ENCODE results near the gene DDX39B. TPM values are rescaled to one million over a fixed set of nuclear protein-coding genes. Genes with fewer than 3 reads are reported as not detected.

The DDX39B gene
- total RNA-seq, 1 donor from 2014 or later: 331 TPM

- peak within 1 kb of the TSS; percentile 86 for H3K27ac Mint-ChIP-seq (ENCODE audit: unreplicated experiment)
- H3K4me3 Mint-ChIP-seq (ENCODE audit: unreplicated experiment): peak within 1 kb of the TSS; percentile 86
- peaks cover 14% of the 10 kb centered on the region for H3K36me3 Mint-ChIP-seq (ENCODE audit: unreplicated experiment)
- no peak for TF ChIP-seq CTCF (IDR thresholded peaks at IDR 0.05)
- no peaks in the 10 kb centered on the region for H3K9me3 Mint-ChIP-seq (ENCODE audit: unreplicated experiment)
- H3K4me1 Mint-ChIP-seq (ENCODE audit: unreplicated experiment): peaks cover 47% of the 10 kb centered on the region
- H3K27me3 Mint-ChIP-seq (ENCODE audit: unreplicated experiment): no peaks in the 10 kb centered on the region
- peak; percentile 96 for DNase-seq (ENCODE audit: extremely low spot score, unreplicated experiment)
Measured at GRCh38 chr6:31546958-31547726, 5.3 kb upstream of the DDX39B start, which contains the start of gene NFKBIL1. Gene NFKBIL1 (plus strand): TSS chr6:31547608. CDS start chr6:31547695, 87 bp downstream.

- Mint-ChIP-seq H3K4me3 (ENCODE audit: unreplicated experiment) (peak within 1 kb of the TSS; percentile 86), H3K9me3 (ENCODE audit: unreplicated experiment) (no peaks in the 10 kb centered on the region), H3K27ac (ENCODE audit: unreplicated experiment) (peak within 1 kb of the TSS; percentile 86), H3K36me3 (ENCODE audit: unreplicated experiment) (peaks cover 13% of the 10 kb centered on the region), H3K27me3 (ENCODE audit: unreplicated experiment) (no peaks in the 10 kb centered on the region), H3K4me1 (ENCODE audit: unreplicated experiment) (peaks cover 47% of the 10 kb centered on the region)
- TF ChIP-seq CTCF (IDR thresholded peaks at IDR 0.05): peak; percentile 94
- DNase-seq (ENCODE audit: extremely low spot score, unreplicated experiment): peak; percentile 97
Measured at GRCh38 chr6:31546339-31546957, 4.6 kb upstream of the DDX39B start, which contains the start of gene ATP6V1G2. Gene ATP6V1G2 (minus strand): TSS chr6:31546608. CDS start chr6:31546559, 49 bp downstream.

- DNase-seq (ENCODE audit: extremely low spot score, unreplicated experiment): no peak
- peaks cover 49% of the 10 kb centered on the region for H3K4me1 Mint-ChIP-seq (ENCODE audit: unreplicated experiment)
- H3K27me3 Mint-ChIP-seq (ENCODE audit: unreplicated experiment): no peaks in the 10 kb centered on the region
- no peak overlapping the region for H3K27ac Mint-ChIP-seq (ENCODE audit: unreplicated experiment)
- peak overlapping the region; percentile 86 for H3K4me3 Mint-ChIP-seq (ENCODE audit: unreplicated experiment)
- H3K36me3 Mint-ChIP-seq (ENCODE audit: unreplicated experiment): peaks cover 12% of the 10 kb centered on the region
- H3K9me3 Mint-ChIP-seq (ENCODE audit: unreplicated experiment): no peaks in the 10 kb centered on the region
- TF ChIP-seq CTCF (IDR thresholded peaks at IDR 0.05): no peak
Measured at GRCh38 chr6:31545291-31545690, 3.5 kb upstream of the DDX39B start.

GRCh38 chr6:31544676-31545075, 2.9 kb upstream of the DDX39B start:
- TF ChIP-seq CTCF (IDR thresholded peaks at IDR 0.05): no peak
- H3K4me1 Mint-ChIP-seq (ENCODE audit: unreplicated experiment): peaks cover 53% of the 10 kb centered on the region
- H3K27ac Mint-ChIP-seq (ENCODE audit: unreplicated experiment): peak overlapping the region; percentile 58
- H3K9me3 Mint-ChIP-seq (ENCODE audit: unreplicated experiment): no peaks in the 10 kb centered on the region
- peaks cover 16% of the 10 kb centered on the region for H3K36me3 Mint-ChIP-seq (ENCODE audit: unreplicated experiment)
- no peaks in the 10 kb centered on the region for H3K27me3 Mint-ChIP-seq (ENCODE audit: unreplicated experiment)
- no peak for DNase-seq (ENCODE audit: extremely low spot score, unreplicated experiment)
- peak overlapping the region; percentile 23 for H3K4me3 Mint-ChIP-seq (ENCODE audit: unreplicated experiment)

GRCh38 chr6:31543639-31544038, 1.8 kb upstream of the DDX39B start:
- no peak for TF ChIP-seq CTCF (IDR thresholded peaks at IDR 0.05)
- DNase-seq (ENCODE audit: extremely low spot score, unreplicated experiment): no peak
- Mint-ChIP-seq H3K4me1 (ENCODE audit: unreplicated experiment) (peaks cover 59% of the 10 kb centered on the region), H3K4me3 (ENCODE audit: unreplicated experiment) (no peak overlapping the region), H3K27me3 (ENCODE audit: unreplicated experiment) (no peaks in the 10 kb centered on the region), H3K36me3 (ENCODE audit: unreplicated experiment) (peaks cover 20% of the 10 kb centered on the region), H3K9me3 (ENCODE audit: unreplicated experiment) (no peaks in the 10 kb centered on the region), H3K27ac (ENCODE audit: unreplicated experiment) (peak overlapping the region; percentile 99)

Measured in osteocyte (in vitro differentiated cells).